K562 (cell line): Measurements from ENCODE around the gene TMEM205. TPM values are rescaled to one million over a fixed set of nuclear protein-coding genes. Genes with fewer than 3 reads are reported as not detected.

ENCODE experiments used
- ATAC-seq: fragments of 200-7000 bp; cut with Tn5 transposase; 3 replicates; pipeline ENCODE4 v1.9.1; 2020; ENCODE audit warnings: moderate library complexity
- BruUV-seq: library from RNA; stranded (reverse); fragments of 400-500 nt; replicated peaks from 2 replicates; lab custom pipeline; 2021; lab: Mats Ljungman, UMichigan
- CTCF ChIA-PET: fragments of 300-600 bp; formaldehyde crosslinking; extraction: SDS; loops from one replicate; lab custom pipeline; 2021; ENCODE audit warnings: low intra/inter-chr PET ratio; lab: Yijun Ruan, JAX
- POLR2A ChIA-PET: fragments of 300-600, 350-650 bp; sonication (Branson Sonifier 250); formaldehyde crosslinking; extraction: SDS; loops from one replicate; lab custom pipeline; 2021; ENCODE audit warnings: antibody characterized with exemption, inconsistent platforms; lab: Yijun Ruan, JAX
- DNase-seq, 4 experiments: peaks; one replicate each; pipeline versions ENCODE4 v3.0.0 to v3.0.0-alpha.2; 2011 to 2018; ENCODE audit warnings: low spot score in 3 of 4, mixed read lengths in 3 of 4; ENCODE audit errors: extremely low read depth in 1 of 4
- FAIRE-seq: peaks from 2 replicates; lab custom pipeline; 2011; peaks lifted over from hg19 to GRCh38; lab: Jason Lieb, UNC
- H2AFZ ChIP-seq: 2 replicates; pipeline ENCODE4 v1.6.0; 2011; ENCODE audit warnings: low read depth, low read length, control low read depth, inconsistent platforms
- H3K27ac ChIP-seq: fragments of 200-600 bp; 3 replicates; pipeline ENCODE4 v1.8.0; 2011; ENCODE audit warnings: low read depth, mild to moderate bottlenecking, control low read depth, inconsistent platforms, low read length, moderate library complexity, mixed read lengths; ENCODE audit errors: extremely low read depth
- H3K27me3 ChIP-seq, 2 experiments: fragments of 300-600 bp in 1 of 2; 2 replicates in 1 of 2; 3 replicates in 1 of 2; pipeline versions ENCODE4 v1.6.0 to v1.8.0; 2011; ENCODE audit warnings: inconsistent platforms in 2 of 2, low read length in 2 of 2, mild to moderate bottlenecking in 1 of 2, mixed read lengths in 1 of 2, moderate library complexity in 1 of 2; ENCODE audit not compliant: control insufficient read depth in 2 of 2, insufficient read depth in 2 of 2
- H3K36me3 ChIP-seq: fragments of 300-600 bp; 3 replicates; pipeline ENCODE4 v1.8.0; 2011; ENCODE audit warnings: mild to moderate bottlenecking, low read length, inconsistent platforms; ENCODE audit not compliant: control insufficient read depth, insufficient read depth
- H3K4me1 ChIP-seq, 2 experiments: fragments of 200-600 bp in 1 of 2; replicated peaks in 1 of 2; 2 replicates in 1 of 2; 3 replicates in 1 of 2; pipeline versions ENCODE4 v1.5.1 to v1.8.0; 2011; ENCODE audit warnings: inconsistent platforms in 2 of 2, low read length in 2 of 2, mild to moderate bottlenecking in 1 of 2, mixed read lengths in 1 of 2, moderate library complexity in 1 of 2; ENCODE audit not compliant: control insufficient read depth in 2 of 2, insufficient read depth in 2 of 2
- H3K4me2 ChIP-seq: 2 replicates; pipeline ENCODE4 v1.6.1; 2011; ENCODE audit warnings: low read length, control low read depth, inconsistent platforms, mixed read lengths; ENCODE audit not compliant: insufficient read depth
- H3K4me3 ChIP-seq: fragments of 200-600 bp; sonication (generic), shearing (Covaris generic); 2 replicates; pipeline ENCODE4 v1.5.1; 2016; ENCODE audit warnings: control low read depth, inconsistent platforms
- H3K79me2 ChIP-seq: fragments of 200-600 bp; 3 replicates; pipeline ENCODE4 v1.8.0; 2011; ENCODE audit warnings: low read length, inconsistent platforms; ENCODE audit not compliant: control insufficient read depth, insufficient read depth
- H3K9ac ChIP-seq, 2 experiments: 2 replicates each; pipeline versions ENCODE4 v1.6.0 to v1.6.1; 2011; ENCODE audit warnings: low read depth in 2 of 2, low read length in 2 of 2, control low read depth in 1 of 2, inconsistent platforms in 1 of 2, mild to moderate bottlenecking in 1 of 2, mixed read lengths in 1 of 2; ENCODE audit not compliant: insufficient read depth in 1 of 2
- H3K9me1 ChIP-seq: one replicate; pipeline ENCODE4 v1.6.0; 2011; ENCODE audit warnings: inconsistent platforms, mild to moderate bottlenecking, low read length, moderate library complexity; ENCODE audit not compliant: control insufficient read depth, insufficient read depth
- H3K9me3 ChIP-seq: replicated peaks from 2 replicates; pipeline ENCODE4 v1.5.1; 2011; ENCODE audit warnings: low read depth, low read length, inconsistent platforms; ENCODE audit not compliant: control insufficient read depth, insufficient read depth
- H4K20me1 ChIP-seq: replicated peaks from 2 replicates; pipeline ENCODE4 v1.6.1; 2011; ENCODE audit warnings: low read length, inconsistent platforms, mixed read lengths; ENCODE audit not compliant: control insufficient read depth, insufficient read depth
- ATF1 ChIP-seq, 2 experiments: fragments of 450-650 bp in 1 of 2; IDR thresholded peaks; 2 replicates each; pipeline ENCODE4 v1.6.1; 2016; ENCODE audit warnings: missing compliant biosample characterization in 1 of 2, missing genetic modification characterization in 1 of 2
- BCLAF1 ChIP-seq, 2 experiments: fragments of 450-650 bp in 1 of 2; IDR thresholded peaks; 2 replicates each; pipeline ENCODE4 v1.6.1; 2011 to 2017; ENCODE audit warnings: low read depth in 2 of 2, antibody characterized with exemption in 1 of 2, borderline replicate concordance in 1 of 2, low read length in 1 of 2, mild to moderate bottlenecking in 1 of 2, mixed read lengths in 1 of 2; ENCODE audit not compliant: control insufficient read depth in 1 of 2
- BMI1 ChIP-seq: fragments of 150-350 bp; IDR thresholded peaks from 2 replicates; pipeline ENCODE4 v1.6.1; 2014; ENCODE audit warnings: low read length
- HDAC1 ChIP-seq, 2 experiments: fragments of 450-650 bp; IDR thresholded peaks; 2 replicates each; pipeline ENCODE4 v1.6.1; 2016 to 2017; ENCODE audit warnings: inconsistent platforms in 1 of 2, mild to moderate bottlenecking in 1 of 2, moderate library complexity in 1 of 2
- HLTF ChIP-seq: fragments of 450-650 bp; IDR thresholded peaks from 2 replicates; pipeline ENCODE4 v1.6.1; 2016
- MCM7 ChIP-seq, 2 experiments: fragments of 450-650 bp; IDR thresholded peaks; 2 replicates each; pipeline ENCODE4 v1.6.1; 2016 to 2018
- RFX1 ChIP-seq: fragments of 450-650 bp; IDR thresholded peaks from 2 replicates; pipeline ENCODE4 v1.6.1; 2016; ENCODE audit warnings: mild to moderate bottlenecking, moderate library complexity
- USF1 ChIP-seq: sonication (generic); formaldehyde crosslinking; IDR thresholded peaks from 2 replicates; pipeline ENCODE4 v1.9.0; 2022; ENCODE audit warnings: mild to moderate bottlenecking, missing genetic modification reagents
- VEZF1 ChIP-seq: fragments of 200-800 bp; sonication (Bioruptor generic); IDR thresholded peaks from 2 replicates; pipeline ENCODE4 v1.6.1; 2017; ENCODE audit warnings: missing genetic modification characterization, missing compliant biosample characterization
- ZC3H11A ChIP-seq: IDR thresholded peaks from 2 replicates; pipeline ENCODE4 v1.6.1; 2012; ENCODE audit warnings: low read depth, low read length, improper control_type of control experiment
- ZNF253 ChIP-seq: fragments of 250-450 bp; sonication (Bioruptor Pico); conservative IDR thresholded peaks from 2 replicates; pipeline ENCODE4 v1.6.1; 2021; ENCODE audit warnings: mild to moderate bottlenecking
- ZNF277 ChIP-seq: fragments of 250-450 bp; sonication (Bioruptor Pico); IDR thresholded peaks from 2 replicates; pipeline ENCODE4 v1.8.0; 2022; ENCODE audit warnings: inconsistent platforms, mild to moderate bottlenecking, moderate library complexity, borderline replicate concordance
- WGBS: fragments of 100-300 bp; shearing (Covaris generic); methylation state at CpG from one replicate; pipeline ENCODE4 v1.1.6; 2016; ENCODE audit warnings: low coverage, mixed read lengths; ENCODE audit not compliant: insufficient coverage; ENCODE audit errors: missing lambda C conversion rate; 5-methylcytosine and 5-hydroxymethylcytosine counted together
- in situ Hi-C: fragments of 300-500 bp; cut with MboI; formaldehyde crosslinking; loops from 4 replicates; pipeline ENCODE4 v1.15.0; 2018; ENCODE audit warnings: inconsistent platforms, mixed read lengths
- intact Hi-C: fragments of 100-400 bp; cut with micrococcal nuclease; formaldehyde crosslinking; loops from 2 replicates; pipeline ENCODE4 v1.14.2; 2022
- polyA plus RNA-seq, 8 experiments: library from polyadenylated mRNA; depleted of rRNA in 4 of 8; stranded (reverse) in 5 of 8; unstranded in 3 of 8; fragments of >200 nt; fragmentation: Nextera tagmentation in 2 of 8; fragmentation: Illumina TruSeq in 1 of 8; extraction: Ambion mirVana in 2 of 8; extraction: Trizol in 1 of 8; gene quantifications; 2 replicates each; pipeline versions ENCODE4 v1.2.1 to v1.2.3, GENCODE V29; 2011 to 2014; ENCODE audit warnings: inconsistent platforms in 1 of 8, missing spikeins in 1 of 8
- total RNA-seq, 7 experiments: library from RNA; depleted of rRNA in 6 of 7; stranded (reverse); fragments of >200 nt in 6 of 7; fragmentation: Illumina TruSeq in 2 of 7; extraction: Trizol in 2 of 7; gene quantifications; 2 replicates each; pipeline versions ENCODE4 v1.2.1 to v1.2.3, GENCODE V29; 2011 to 2021; ENCODE audit warnings: low replicate concordance in 1 of 7
- TF ChIP-seq, protein P1 (sequence below), 2 experiments: fragments of 450-650 bp; IDR thresholded peaks; 2 replicates each; pipeline ENCODE4 v1.6.1; 2016

Gene TMEM205
- total and polyA plus RNA-seq, 9 of the 15 experiments (the other 6 are each of a cell fraction or from before 2014, with no cell fraction given) = 21.3 to 81.5 (median 44.1) TPM

- H3K4me1 ChIP-seq = peaks cover 27 to 64% of the 10 kb centered on the region in 2 experiments
- no peak for FAIRE-seq
- intact Hi-C loops = no loop called here
- BruUV-seq = TSS peak; percentile 64
- H3K9ac ChIP-seq = peak overlapping the region; percentile 51 to 91; a peak in 3 of 4 replicates
- peak overlapping the region; percentile 70; the same call in 1 of the 2 replicates for H2AFZ ChIP-seq
- no peak for ATAC-seq
- no peaks in the 10 kb centered on the region for H4K20me1 ChIP-seq
- H3K79me2 ChIP-seq = peaks cover 6% of the 10 kb centered on the region; the same call in 1 of the 3 replicates
- ChIA-PET POLR2A (no interaction called here), CTCF (no interaction called here)
- H3K4me3 ChIP-seq = peak overlapping the region; percentile 57
- peak overlapping the region; percentile 94 for H3K4me2 ChIP-seq
- H3K36me3 ChIP-seq = no peaks in the 10 kb centered on the region; the same call in 2 of the 3 replicates
- WGBS = 76% methylated on average over 4 of the region's 6 CpGs
- in situ Hi-C loops = no loop called here
- H3K27me3 ChIP-seq = no peaks in the 10 kb centered on the region
- H3K27ac ChIP-seq = no peak overlapping the region; the same call in 2 of the 3 replicates
- no peaks in the 10 kb centered on the region for H3K9me1 ChIP-seq
- no peaks in the 10 kb centered on the region for H3K9me3 ChIP-seq
- no peak for DNase-seq
- TF ChIP-seq, protein P1, sequence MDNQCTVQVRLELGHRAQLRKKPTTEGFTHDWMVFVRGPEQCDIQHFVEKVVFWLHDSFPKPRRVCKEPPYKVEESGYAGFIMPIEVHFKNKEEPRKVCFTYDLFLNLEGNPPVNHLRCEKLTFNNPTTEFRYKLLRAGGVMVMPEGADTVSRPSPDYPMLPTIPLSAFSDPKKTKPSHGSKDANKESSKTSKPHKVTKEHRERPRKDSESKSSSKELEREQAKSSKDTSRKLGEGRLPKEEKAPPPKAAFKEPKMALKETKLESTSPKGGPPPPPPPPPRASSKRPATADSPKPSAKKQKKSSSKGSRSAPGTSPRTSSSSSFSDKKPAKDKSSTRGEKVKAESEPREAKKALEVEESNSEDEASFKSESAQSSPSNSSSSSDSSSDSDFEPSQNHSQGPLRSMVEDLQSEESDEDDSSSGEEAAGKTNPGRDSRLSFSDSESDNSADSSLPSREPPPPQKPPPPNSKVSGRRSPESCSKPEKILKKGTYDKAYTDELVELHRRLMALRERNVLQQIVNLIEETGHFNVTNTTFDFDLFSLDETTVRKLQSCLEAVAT (IDR thresholded peaks at IDR 0.05) = 0 out of 4 replicates have a peak, but pooled peaks have one; percentile 0 to 9
- TF ChIP-seq MCM7 (IDR thresholded peaks at IDR 0.05) = no peak
- no peak for TF ChIP-seq VEZF1 (CRISPR knock-in tag)
- no peak for TF ChIP-seq BCLAF1 (IDR thresholded peaks at IDR 0.05; ENCODE audit: borderline replicate concordance in 1 of 2, control insufficient read depth in 1 of 2, low read depth in 2 of 2, low read length in 1 of 2)
- TF ChIP-seq HLTF = 0 out of 2 replicates have a peak, but pooled peaks have one; percentile 1
- no peak for TF ChIP-seq ZNF277
- TF ChIP-seq ZC3H11A = no peak
- TF ChIP-seq ZNF253 (CRISPR knock-in tag) = no peak
- TF ChIP-seq BMI1 = no peak
- peak; percentile 36; the same call in 1 of the 2 replicates for TF ChIP-seq USF1 (CRISPR knock-in tag)
- TF ChIP-seq HDAC1 (IDR thresholded peaks at IDR 0.05) = peak in 1 of 2 experiments; percentile 13; a peak in 1 of 4 replicates
- TF ChIP-seq ATF1 (CRISPR knock-in tag; IDR thresholded peaks at IDR 0.05) = no peak
- 0 out of 2 replicates have a peak, but pooled peaks have one; percentile 16 for TF ChIP-seq ATF1 (tag; IDR thresholded peaks at IDR 0.05)
- no peak for TF ChIP-seq RFX1
These were observed 10.0 kb upstream of the TMEM205 start for GRCh38 chr19:11356074-11356397.
